GM21526 (cell line): ENCODE measurements around the gene EFNB1.

Experiments used
- ATAC-seq: cut with Tn5 transposase; IDR thresholded peaks from one replicate; pipeline ENCODE4 v1.9.1; 2021; ENCODE audit warnings: moderate library complexity; ENCODE audit not compliant: unreplicated experiment, low FRiP score

Gene EFNB1

GRCh38 chrX:68842781-68843581 is 14.2 kb downstream of the EFNB1 start:
- ATAC-seq, result no peak

GRCh38 chrX:68843992-68844391 is 15.2 kb downstream of the EFNB1 start:
- no peak for ATAC-seq

- ATAC-seq, result no peak
These were observed 15.8 kb downstream of the EFNB1 start for GRCh38 chrX:68844581-68844980.

GRCh38 chrX:68846536-68846935 is 17.7 kb downstream of the EFNB1 start:
- ATAC-seq, result no peak

- ATAC-seq, result no peak
These were observed 18.4 kb downstream of the EFNB1 start for GRCh38 chrX:68847172-68847571.

GRCh38 chrX:68848189-68848940 is 19.5 kb downstream of the EFNB1 start:
- no peak for ATAC-seq

- ATAC-seq, result no peak
These were observed 22.3 kb downstream of the EFNB1 start for GRCh38 chrX:68851082-68851481.

GRCh38 chrX:68852046-68852445 is 23.2 kb downstream of the EFNB1 start:
- no peak for ATAC-seq

- ATAC-seq, result no peak
These were observed 24.9 kb downstream of the EFNB1 start for GRCh38 chrX:68853665-68854251.

- ATAC-seq, result no peak
These were observed 36.5 kb downstream of the EFNB1 start for GRCh38 chrX:68865300-68865699.

- no peak for ATAC-seq
These were observed 37.1 kb downstream of the EFNB1 start for GRCh38 chrX:68865926-68866325.

GRCh38 chrX:68867458-68868112 is 38.8 kb downstream of the EFNB1 start:
- no peak for ATAC-seq

GRCh38 chrX:68868316-68868715 is 39.5 kb downstream of the EFNB1 start:
- no peak for ATAC-seq

- ATAC-seq, result no peak
These were observed 40.3 kb downstream of the EFNB1 start for GRCh38 chrX:68868902-68869800.

GRCh38 chrX:68870357-68870756 is 41.5 kb downstream of the EFNB1 start:
- ATAC-seq, result no peak

GRCh38 chrX:68872171-68872570 is 43.4 kb downstream of the EFNB1 start:
- no peak for ATAC-seq

GRCh38 chrX:68874076-68874475 is 45.3 kb downstream of the EFNB1 start:
- ATAC-seq, result no peak

- no peak for ATAC-seq
These were observed 47.9 kb downstream of the EFNB1 start for GRCh38 chrX:68876731-68877130.

- no peak for ATAC-seq
These were observed 48.8 kb downstream of the EFNB1 start for GRCh38 chrX:68877606-68878005.
